SK-N-SH (cell line): ENCODE data around the gene PDE10A.

Source experiments
- NRF1 ChIP-seq: IDR thresholded peaks from 2 replicates; pipeline ENCODE4 v1.6.1; 2012; ENCODE audit warnings: low read depth, mild to moderate bottlenecking, low read length
- RCOR1 ChIP-seq: fragments of 150-350 bp; IDR thresholded peaks from 2 replicates; pipeline ENCODE4 v1.6.1; 2017; ENCODE audit warnings: antibody characterized with exemption, low read length

GRCh38 chr6:165486183-165487137 is 176.6 kb downstream of the PDE10A start:
- TF ChIP-seq RCOR1 (no peak), NRF1 (no peak)
